Activated CD4-positive, CD25-positive, alpha-beta regulatory T cell (primary cell): Measurements from ENCODE around the gene TEP1.
"Not testable (repeated sequence)": the region's sequence is repeated elsewhere in the genome, so short reads cannot be mapped to it uniquely, and the experiment has no call there.

ENCODE experiments used
- DNase-seq, 4 experiments: peaks; one replicate each; lab custom pipeline; 2025; lab: John Stamatoyannopoulos, UW

Gene TEP1

GRCh38 chr14:20412876-20413743 is at the start of gene TEP1:
TSS of gene TEP1 (minus strand) at chr14:20413501. CDS start at chr14:20408439, 5,062 bp downstream.
- DNase-seq = peak; percentile 43 to 53 (median 46)

GRCh38 chr14:20461225-20462141 is 48.2 kb upstream of the TEP1 start, which contains the start of gene PIP4P1:
TSS of gene PIP4P1 (minus strand) at chr14:20461434. CDS start at chr14:20461325, 109 bp downstream.
- DNase-seq = peak; percentile 94 to 98 (median 96)

GRCh38 chr14:20460458-20461224 is 47.3 kb upstream of the TEP1 start:
- DNase-seq = peak; percentile 29 to 65 (median 46)

GRCh38 chr14:20458031-20458789 is 44.9 kb upstream of the TEP1 start:
- DNase-seq = no peak

GRCh38 chr14:20456971-20457370 is 43.7 kb upstream of the TEP1 start:
- no peak for DNase-seq

- DNase-seq = peak in 2 of 4 experiments; percentile 41 to 57
Observed at GRCh38 chr14:20455355-20456300, 42.3 kb upstream of the TEP1 start.

- peak; percentile 89 to 94 (median 92) for DNase-seq
Observed at GRCh38 chr14:20454516-20455354, 41.4 kb upstream of the TEP1 start, which contains the start of the genes APEX1 and OSGEP. TSS of gene APEX1 (plus strand) at chr14:20455226. CDS start at chr14:20455646, 420 bp downstream. TSS of gene OSGEP (minus strand) at chr14:20454812. CDS start at chr14:20454683, 129 bp downstream.

- not testable (repeated sequence) for DNase-seq
Observed at GRCh38 chr14:20452831-20453230, 39.5 kb upstream of the TEP1 start.

- DNase-seq = no peak
Observed at GRCh38 chr14:20446889-20447288, 33.6 kb upstream of the TEP1 start.

- not testable (repeated sequence) for DNase-seq
Observed at GRCh38 chr14:20443650-20444049, 30.3 kb upstream of the TEP1 start.

GRCh38 chr14:20441461-20441860 is 28.2 kb upstream of the TEP1 start:
- no peak for DNase-seq

GRCh38 chr14:20440882-20441281 is 27.6 kb upstream of the TEP1 start:
- DNase-seq = no peak

GRCh38 chr14:20440465-20440864 is 27.2 kb upstream of the TEP1 start:
- DNase-seq = no peak

GRCh38 chr14:20438664-20439063 is 25.4 kb upstream of the TEP1 start:
- no peak for DNase-seq

GRCh38 chr14:20436363-20436755 is 23.1 kb upstream of the TEP1 start:
- no peak for DNase-seq

- no peak for DNase-seq
Observed at GRCh38 chr14:20435582-20436362, 22.5 kb upstream of the TEP1 start, which contains the start of gene KLHL33. TSS of gene KLHL33 (minus strand) at chr14:20436166. CDS start at chr14:20435811, 355 bp downstream.

- DNase-seq = no peak
Observed at GRCh38 chr14:20434701-20435581, 21.6 kb upstream of the TEP1 start.
